HG02970 (cell line): ENCODE results near the gene COL6A2.
"Not testable (repeated sequence)": the region's sequence is repeated elsewhere in the genome, so short reads cannot be mapped to it uniquely, and the experiment has no call there.

Experiments
- ATAC-seq: cut with Tn5 transposase; IDR thresholded peaks from one replicate; pipeline ENCODE4 v1.9.1; 2021; ENCODE audit warnings: mild to moderate bottlenecking, moderate library complexity, moderate number of reproducible peaks; ENCODE audit not compliant: unreplicated experiment, low FRiP score

COL6A2 gene

GRCh38 chr21:46078322-46078977 lies 19.5 kb upstream of the COL6A2 start:
- no peak for ATAC-seq

DNA sequence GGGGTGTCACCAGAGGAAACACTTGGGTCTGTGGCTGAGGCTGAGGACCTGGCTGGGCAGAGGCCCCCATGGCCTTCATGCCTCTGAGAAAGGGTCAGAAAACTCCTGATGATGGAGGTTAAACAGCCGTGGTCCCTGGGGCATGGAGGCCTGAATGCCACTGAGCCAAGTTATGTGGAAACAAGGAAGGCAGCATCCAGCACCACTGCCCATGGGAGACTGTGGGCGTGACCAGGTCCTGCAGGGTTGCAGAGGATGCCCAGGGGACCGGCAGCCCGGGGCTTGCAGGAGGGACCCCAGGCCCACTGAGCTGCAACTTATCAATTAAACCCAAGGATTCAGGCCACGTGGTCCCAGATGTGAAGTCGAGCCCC lies 18.9 kb upstream of the COL6A2 start:
- no peak for ATAC-seq

DNA sequence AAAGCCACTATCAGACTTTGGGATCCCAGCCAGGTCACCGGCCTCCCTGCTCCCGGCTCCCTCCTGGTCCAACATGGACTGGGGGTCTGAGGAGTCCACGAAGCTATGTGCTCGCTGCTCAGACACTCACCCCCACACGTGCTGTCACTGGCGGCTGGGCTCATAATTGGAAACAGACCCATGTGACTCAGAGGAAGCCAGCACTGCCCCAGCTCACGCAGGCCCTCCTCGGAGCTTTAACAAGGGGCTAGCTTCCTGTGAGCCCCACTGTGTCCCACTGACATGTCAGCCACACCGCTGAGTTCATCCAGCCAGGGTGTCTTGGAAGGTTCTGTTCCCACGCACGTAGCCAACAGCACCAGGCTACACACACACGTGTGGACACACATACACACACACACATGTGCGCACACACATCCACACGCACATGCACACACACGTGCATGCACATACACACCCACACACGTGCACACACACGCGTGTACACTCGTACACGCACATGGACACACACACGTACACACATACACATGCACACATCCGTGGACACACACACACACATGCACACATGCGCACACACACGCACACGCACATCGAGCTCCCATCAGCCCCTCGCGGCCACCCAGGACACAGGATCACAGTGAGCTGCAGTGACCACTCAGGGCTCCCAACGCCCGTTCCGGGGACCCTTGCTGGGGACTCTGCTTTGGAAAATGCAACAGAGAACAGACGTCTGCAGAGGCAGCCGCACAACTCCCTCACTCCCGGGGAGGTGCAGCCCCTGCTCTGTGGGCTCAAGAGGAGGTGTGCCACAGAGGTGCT lies 18.4 kb upstream of the COL6A2 start:
- no peak for ATAC-seq

DNA sequence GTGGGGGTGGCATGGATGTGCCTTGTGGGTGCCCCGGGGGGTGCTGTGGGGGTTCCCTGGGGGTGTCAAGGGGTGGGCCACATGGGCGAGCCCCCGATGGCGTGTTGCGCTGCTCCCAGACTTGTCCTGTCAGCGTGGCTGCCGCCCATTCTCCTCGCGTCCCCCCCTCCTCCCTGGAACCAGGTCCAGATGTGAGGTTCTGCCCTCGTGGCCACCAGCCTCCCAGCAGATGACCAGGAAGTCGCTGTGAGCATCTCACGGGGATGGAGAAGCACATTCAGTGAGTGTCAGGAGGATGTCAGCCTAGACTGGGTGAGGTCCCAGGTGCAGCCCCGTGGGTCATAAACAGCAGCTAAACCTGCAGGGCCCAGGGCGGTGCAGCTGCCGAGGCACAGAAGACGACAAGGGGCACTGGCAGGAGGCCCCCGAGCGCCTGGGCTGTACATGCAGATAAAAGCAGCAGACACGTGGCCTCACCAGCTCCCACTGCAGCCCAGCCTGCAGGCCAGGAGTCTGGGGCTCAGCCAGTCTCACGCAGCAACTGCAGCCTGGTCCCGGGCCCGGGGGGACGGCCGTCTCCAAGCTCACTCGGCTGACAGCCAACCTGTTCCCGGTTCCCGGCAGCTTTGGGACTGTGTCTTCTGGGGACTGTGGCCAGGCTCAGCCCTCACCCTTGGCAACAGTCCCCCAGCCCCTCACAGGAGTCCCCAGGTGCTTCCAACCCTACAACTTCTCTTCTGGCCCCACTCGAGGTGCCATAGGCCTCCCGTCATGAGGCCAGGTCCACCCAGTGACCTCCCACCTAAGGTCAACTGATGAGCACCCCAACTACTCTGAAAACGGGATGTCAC lies 17.5 kb upstream of the COL6A2 start:
- ATAC-seq = no peak

DNA sequence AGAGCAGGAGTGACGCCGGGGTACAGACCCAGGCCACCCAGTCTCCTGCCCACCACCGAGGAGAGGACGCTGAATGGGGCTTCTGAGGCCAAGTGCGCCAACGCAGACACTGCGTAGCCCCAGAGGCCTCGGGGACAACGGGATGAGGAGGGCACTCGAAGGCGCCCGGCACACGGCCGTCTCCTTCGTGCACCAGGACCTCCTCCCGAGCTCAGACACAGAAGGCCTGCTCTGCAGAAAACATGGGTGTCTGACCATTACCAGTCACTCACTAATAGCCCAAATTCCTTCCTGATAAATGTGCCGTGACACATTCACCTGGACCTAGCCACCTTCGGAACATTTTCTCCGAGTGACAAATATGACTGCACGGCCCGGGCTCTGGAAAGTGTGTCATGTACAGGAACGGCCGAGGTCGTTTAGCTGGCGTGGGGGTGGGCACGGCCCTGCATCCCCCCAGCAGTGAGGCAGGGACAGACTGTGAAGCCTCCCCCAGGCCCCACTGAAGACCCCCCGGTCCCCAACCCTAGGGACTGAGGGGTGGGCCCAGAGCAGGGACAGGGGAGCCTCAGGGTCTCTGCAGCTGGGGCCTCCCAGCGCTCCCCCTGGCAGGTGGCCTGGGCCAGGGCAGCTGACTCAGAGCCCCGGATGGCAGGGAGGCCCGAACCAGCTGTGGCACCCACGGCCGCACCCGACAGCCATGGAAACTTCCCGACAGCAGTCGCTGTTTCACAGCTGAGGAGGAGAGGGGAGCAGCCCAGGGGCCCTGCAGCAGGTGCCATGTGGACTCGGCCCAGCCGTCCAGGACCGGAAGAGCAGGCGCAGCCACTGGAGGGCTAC lies 16.7 kb upstream of the COL6A2 start:
- ATAC-seq = no peak

- no peak for ATAC-seq
Observed at GRCh38 chr21:46081862-46082712, 15.8 kb upstream of the COL6A2 start.

- no peak for ATAC-seq
Observed at GRCh38 chr21:46082713-46082962, 15.3 kb upstream of the COL6A2 start.

- no peak for ATAC-seq
Observed at GRCh38 chr21:46082963-46083790, 14.7 kb upstream of the COL6A2 start.

GRCh38 chr21:46083791-46084561 lies 13.9 kb upstream of the COL6A2 start:
- no peak for ATAC-seq

- no peak for ATAC-seq
Observed at GRCh38 chr21:46084709-46085108, 13.2 kb upstream of the COL6A2 start.

GRCh38 chr21:46085259-46085658 lies 12.7 kb upstream of the COL6A2 start:
- not testable (repeated sequence) for ATAC-seq

GRCh38 chr21:46087641-46088040 lies 10.3 kb upstream of the COL6A2 start:
- no peak for ATAC-seq

DNA sequence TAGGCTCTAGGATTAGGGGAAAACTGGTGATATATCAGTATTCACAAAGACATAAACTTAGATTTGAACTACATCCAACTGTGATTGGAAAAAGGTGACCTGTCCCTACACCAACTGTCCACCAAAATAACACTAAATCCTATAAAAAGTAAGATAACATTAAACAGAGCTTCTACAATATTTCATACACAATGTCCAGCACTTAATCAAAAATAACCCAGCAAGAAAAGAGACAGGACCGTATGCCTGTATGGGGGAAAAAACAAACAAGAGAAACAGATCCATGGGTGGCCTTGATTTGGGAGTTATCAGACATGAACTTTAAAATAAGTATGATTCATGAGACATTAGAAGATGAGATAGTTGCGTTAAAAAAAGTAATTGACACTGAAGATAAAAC lies 9.7 kb upstream of the COL6A2 start:
- no peak for ATAC-seq

GRCh38 chr21:46089285-46089684 lies 8.6 kb upstream of the COL6A2 start:
- ATAC-seq = no peak

DNA sequence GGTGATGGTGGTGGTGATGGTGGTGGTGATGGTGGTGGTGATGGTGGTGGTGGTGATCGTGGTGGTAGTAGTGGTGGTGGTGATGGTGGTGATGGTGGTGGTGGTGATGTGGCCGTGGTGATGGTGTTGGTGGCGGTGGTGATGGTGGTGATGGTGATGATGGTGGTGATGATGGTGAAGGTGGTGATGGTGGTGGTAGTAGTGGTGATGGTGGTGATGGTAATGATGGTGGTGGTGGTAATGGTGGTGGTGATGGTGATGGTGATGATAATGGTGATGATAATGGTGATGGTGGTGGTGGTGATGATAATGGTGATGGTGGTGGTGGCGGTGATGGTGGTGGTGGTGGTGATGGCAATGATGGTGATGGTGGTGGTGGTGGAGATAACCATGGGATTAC lies 6.8 kb upstream of the COL6A2 start:
- no peak for ATAC-seq

- no peak for ATAC-seq
Observed at GRCh38 chr21:46091631-46092025, 6.3 kb upstream of the COL6A2 start.

GRCh38 chr21:46092026-46092764 lies 5.7 kb upstream of the COL6A2 start:
- no peak for ATAC-seq
